Endodermal cell (in vitro differentiated cells): ENCODE data around the gene HYDIN. TPM values are rescaled to one million over a fixed set of nuclear protein-coding genes. Genes with fewer than 3 reads are reported as not detected.

Experiments used
- DNase-seq: peaks from one replicate; pipeline ENCODE4 v3.0.0-alpha.2; 2017
- H3K27ac ChIP-seq: 2 replicates; pipeline ENCODE4 v1.5.1; 2013; ENCODE audit warnings: mild to moderate bottlenecking, low read depth, low read length, moderate library complexity
- H3K27me3 ChIP-seq: 2 replicates; pipeline ENCODE4 v1.6.1; 2013; ENCODE audit warnings: mild to moderate bottlenecking, low read length, moderate library complexity; ENCODE audit not compliant: insufficient read depth, control insufficient read depth, poor library complexity, severe bottlenecking
- H3K36me3 ChIP-seq: 2 replicates; pipeline ENCODE4 v1.7.0; 2013; ENCODE audit warnings: mild to moderate bottlenecking, low read length, moderate library complexity; ENCODE audit not compliant: control insufficient read depth, insufficient read depth
- H3K4me1 ChIP-seq: one replicate; pipeline ENCODE4 v1.7.0; 2013; ENCODE audit warnings: low read length; ENCODE audit not compliant: control insufficient read depth, insufficient read depth
- H3K4me3 ChIP-seq: 2 replicates; pipeline ENCODE4 v1.5.1; 2013; ENCODE audit warnings: mild to moderate bottlenecking, low read length, moderate library complexity
- H3K9ac ChIP-seq: 2 replicates; pipeline ENCODE4 v1.6.1; 2013; ENCODE audit warnings: mild to moderate bottlenecking, low read length, moderate library complexity; ENCODE audit not compliant: poor library complexity, severe bottlenecking; ENCODE audit errors: extremely low read depth
- H3K9me3 ChIP-seq: 2 replicates; pipeline ENCODE4 v1.6.1; 2013; ENCODE audit warnings: mild to moderate bottlenecking, low read length, moderate library complexity; ENCODE audit not compliant: control insufficient read depth
- H3K27ac Mint-ChIP-seq: 2 replicates; pipeline ENCODE4 v1.8.0; 2020; ENCODE audit warnings: mixed read lengths
- H3K27me3 Mint-ChIP-seq: 2 replicates; pipeline ENCODE4 v1.8.0; 2021; ENCODE audit warnings: mild to moderate bottlenecking, mixed read lengths; ENCODE audit not compliant: insufficient read depth
- H3K36me3 Mint-ChIP-seq: 2 replicates; pipeline ENCODE4 v1.8.0; 2020; ENCODE audit warnings: low read depth, mixed read lengths
- H3K4me1 Mint-ChIP-seq: 2 replicates; pipeline ENCODE4 v1.8.0; 2020; ENCODE audit warnings: mixed read lengths
- H3K4me3 Mint-ChIP-seq: 2 replicates; pipeline ENCODE4 v1.8.0; 2020; ENCODE audit warnings: mild to moderate bottlenecking, moderate library complexity, mixed read lengths
- H3K9me3 Mint-ChIP-seq: 2 replicates; pipeline ENCODE4 v1.8.0; 2020; ENCODE audit warnings: mild to moderate bottlenecking, mixed read lengths
- CTCF ChIP-seq: fragments of 200-600 bp; sonication (generic); conservative IDR thresholded peaks from 2 replicates; pipeline ENCODE4 v1.5.0; 2021; ENCODE audit warnings: antibody characterized with exemption, mild to moderate bottlenecking
- WGBS, 2 experiments: methylation state at CpG; one replicate each; pipeline versions ENCODE4 v1.1.5 to v1.1.7; 2013; ENCODE audit warnings: missing lambda C conversion rate in 2 of 2, mixed read lengths in 1 of 2; ENCODE audit not compliant: insufficient coverage in 1 of 2, insufficient read length in 1 of 2; 5-methylcytosine and 5-hydroxymethylcytosine counted together
- total RNA-seq, 2 donors: library from RNA; stranded (reverse); fragmentation: NEBNext Ultra II Directional in 1 of 2; extraction: Animal tissue kit (Norgen Biotek cat#: 25700) in 1 of 2; gene quantifications; 2 replicates in 1 of 2; 3 replicates in 1 of 2; pipeline ENCODE4 v1.2.1, GENCODE V29; 2021

The HYDIN gene
- total RNA-seq, 2 donors from 2014 or later = 6.4 to 7.7 TPM

GRCh38 chr16:70767377-70768202 lies 462.9 kb downstream of the HYDIN start:
- no peak overlapping the region for H3K27ac ChIP-seq
- H3K27ac Mint-ChIP-seq = peak overlapping the region; percentile 44
- no peak overlapping the region for H3K4me3 Mint-ChIP-seq

DNA sequence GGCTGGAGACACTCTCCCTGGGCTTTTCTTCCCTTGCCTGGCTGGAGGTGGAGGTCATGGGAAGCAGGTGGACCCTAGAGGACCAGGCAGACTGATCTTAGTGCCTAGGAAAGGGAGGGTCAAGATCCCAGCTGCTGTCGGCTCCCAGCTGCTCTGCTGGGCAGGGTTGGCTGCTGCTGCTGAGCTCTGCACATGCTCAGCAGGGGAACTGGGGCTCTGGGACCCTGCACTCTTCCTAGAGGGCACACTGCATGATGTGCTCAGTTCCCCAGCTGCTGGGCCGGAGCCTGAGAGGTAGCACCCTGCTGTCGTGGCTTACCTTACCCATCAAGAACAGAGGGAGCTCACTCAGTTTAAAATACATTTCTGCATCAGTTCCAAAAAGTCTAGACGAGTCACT lies 463.9 kb downstream of the HYDIN start:
- Histone ChIP-seq H3K36me3 (peaks cover 33% of the 10 kb centered on the region), H3K4me1 (no peaks in the 10 kb centered on the region), H3K9me3 (no peaks in the 10 kb centered on the region), H3K4me3 (no peak overlapping the region), H3K9ac (no peak overlapping the region), H3K27ac (no peak overlapping the region), H3K27me3 (no peaks in the 10 kb centered on the region)
- Mint-ChIP-seq H3K9me3 (no peaks in the 10 kb centered on the region), H3K27me3 (no peaks in the 10 kb centered on the region), H3K4me1 (no peaks in the 10 kb centered on the region), H3K4me3 (no peak overlapping the region), H3K27ac (no peak overlapping the region), H3K36me3 (peaks cover 26% of the 10 kb centered on the region)
- WGBS, 2 experiments = 85 to 89% methylated on average over 3 to 4 of the region's 4 CpGs
- no peak for TF ChIP-seq CTCF
- no peak for DNase-seq

More at GRCh38 chr16:70767377-70768202, 462.9 kb downstream of the HYDIN start:
- no peak for TF ChIP-seq CTCF
- no peak for DNase-seq
- H3K27me3 Mint-ChIP-seq = no peaks in the 10 kb centered on the region
- H3K9me3 Mint-ChIP-seq = no peaks in the 10 kb centered on the region
- H3K9ac ChIP-seq = no peak overlapping the region
- no peak overlapping the region for H3K4me3 ChIP-seq
- no peaks in the 10 kb centered on the region for H3K4me1 Mint-ChIP-seq
- no peaks in the 10 kb centered on the region for H3K4me1 ChIP-seq
- peaks cover 28% of the 10 kb centered on the region for H3K36me3 ChIP-seq
- H3K36me3 Mint-ChIP-seq = peaks cover 21% of the 10 kb centered on the region
- H3K27me3 ChIP-seq = no peaks in the 10 kb centered on the region
- H3K9me3 ChIP-seq = no peaks in the 10 kb centered on the region
- WGBS, 2 experiments = 92 to 95% methylated on average over 2 to 3 of the region's 4 CpGs

DNA sequence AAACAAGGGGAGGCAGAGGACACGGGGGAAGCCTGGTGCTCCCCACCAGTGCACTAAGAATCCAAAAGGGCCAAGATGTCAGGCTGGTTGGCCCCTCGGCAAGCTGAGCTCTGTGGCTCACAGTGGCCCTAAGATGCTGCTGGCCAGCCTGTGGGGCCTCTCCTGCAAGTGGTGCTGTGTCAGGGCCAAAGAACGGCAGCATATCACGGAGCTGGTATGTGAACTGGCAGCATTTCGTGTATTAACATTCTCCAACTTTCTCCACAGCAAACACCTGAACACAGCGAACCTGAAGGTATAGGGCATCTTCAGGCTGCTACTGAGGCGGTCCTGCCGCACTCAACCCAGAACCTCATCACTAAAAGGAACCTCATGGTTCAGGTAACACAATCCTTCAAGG lies 464.3 kb downstream of the HYDIN start:
- no peak for TF ChIP-seq CTCF
- DNase-seq = no peak
- Histone ChIP-seq H3K36me3 (peaks cover 33% of the 10 kb centered on the region), H3K4me1 (no peaks in the 10 kb centered on the region), H3K9me3 (no peaks in the 10 kb centered on the region), H3K4me3 (no peak overlapping the region), H3K27me3 (no peaks in the 10 kb centered on the region), H3K9ac (no peak overlapping the region), H3K27ac (no peak overlapping the region)
- Mint-ChIP-seq H3K9me3 (no peaks in the 10 kb centered on the region), H3K4me3 (no peak overlapping the region), H3K27ac (no peak overlapping the region), H3K4me1 (peaks cover 2% of the 10 kb centered on the region), H3K36me3 (peaks cover 30% of the 10 kb centered on the region), H3K27me3 (no peaks in the 10 kb centered on the region)
- WGBS, 2 experiments = 82 to 95% methylated on average over 6 to 8 of the region's 8 CpGs
